Thyroid gland (tissue), 4 donors: ENCODE results near the gene PHLPP1.

ENCODE experiments used
- CTCF ChIP-seq, 6 experiments: fragments of 200-600 bp in 3 of 6; fragments of 450-650 bp in 3 of 6; sonication (generic) in 3 of 6; IDR thresholded peaks; one replicate each; pipeline ENCODE4 v1.5.1; 2016 to 2019; ENCODE audit warnings: antibody characterized with exemption in 6 of 6, mild to moderate bottlenecking in 2 of 6, inconsistent platforms in 1 of 6, moderate library complexity in 1 of 6
- POLR2A ChIP-seq, 2 donors: fragments of 450-650 bp; IDR thresholded peaks; one replicate each; pipeline ENCODE4 v1.6.1; 2017; ENCODE audit warnings: antibody characterized with exemption in 2 of 2, mild to moderate bottlenecking in 2 of 2, moderate library complexity in 1 of 2

GRCh38 chr18:62766266-62766665 lies 50.9 kb downstream of the PHLPP1 start:
- TF ChIP-seq POLR2A (IDR thresholded peaks at IDR 0.05) (no peak), CTCF (IDR thresholded peaks at IDR 0.05) (no peak)
